H9 (cell line): ENCODE measurements around the gene ACADL. TPM values are rescaled to one million over a fixed set of nuclear protein-coding genes. Genes with fewer than 3 reads are reported as not detected.

Experiments used
- DNase-seq: peaks from one replicate; pipeline ENCODE4 v3.0.0-alpha.2; 2017
- H2AFZ ChIP-seq: one replicate; pipeline ENCODE4 v1.6.1; 2013; ENCODE audit warnings: mild to moderate bottlenecking, low read length, control low read depth, moderate library complexity
- H2AK5ac ChIP-seq: 2 replicates; pipeline ENCODE4 v1.6.1; 2013; ENCODE audit warnings: low read length, control low read depth, mixed read lengths; ENCODE audit not compliant: insufficient read length
- H2BK120ac ChIP-seq: one replicate; pipeline ENCODE4 v1.6.1; 2013; ENCODE audit warnings: low read depth, mild to moderate bottlenecking, low read length, control low read depth, inconsistent platforms; ENCODE audit not compliant: poor library complexity, severe bottlenecking
- H2BK12ac ChIP-seq: 2 replicates; pipeline ENCODE4 v1.6.1; 2013; ENCODE audit warnings: low read length, control low read depth, mixed read lengths, low read depth; ENCODE audit not compliant: insufficient read length
- H2BK15ac ChIP-seq: 2 replicates; pipeline ENCODE4 v1.6.1; 2013; ENCODE audit warnings: low read depth, low read length, control low read depth
- H2BK20ac ChIP-seq: one replicate; pipeline ENCODE4 v1.6.1; 2013; ENCODE audit warnings: low read depth, mild to moderate bottlenecking, low read length, control low read depth, inconsistent platforms; ENCODE audit not compliant: poor library complexity, severe bottlenecking
- H2BK5ac ChIP-seq: 2 replicates; pipeline ENCODE4 v1.6.1; 2013; ENCODE audit warnings: low read length, control low read depth, mixed read lengths; ENCODE audit not compliant: insufficient read length
- H3K14ac ChIP-seq: 2 replicates; pipeline ENCODE4 v1.6.1; 2013; ENCODE audit warnings: low read length, control low read depth; ENCODE audit not compliant: insufficient read depth
- H3K18ac ChIP-seq: 2 replicates; pipeline ENCODE4 v1.6.1; 2013; ENCODE audit warnings: low read depth, mild to moderate bottlenecking, mixed read lengths, low read length, control low read depth; ENCODE audit not compliant: insufficient read length
- H3K23ac ChIP-seq: 2 replicates; pipeline ENCODE4 v1.6.1; 2013; ENCODE audit warnings: low read length, control low read depth, mixed read lengths, low read depth; ENCODE audit not compliant: insufficient read length
- H3K23me2 ChIP-seq: 2 replicates; pipeline ENCODE4 v1.6.1; 2013; ENCODE audit warnings: low read depth, mild to moderate bottlenecking, mixed read lengths, low read length, control low read depth; ENCODE audit not compliant: insufficient read length, poor library complexity, severe bottlenecking
- H3K27ac ChIP-seq: 2 replicates; pipeline ENCODE4 v1.5.1; 2013; ENCODE audit warnings: low read length, control low read depth, mixed read lengths, low read depth; ENCODE audit not compliant: insufficient read length
- H3K27me3 ChIP-seq: 2 replicates; pipeline ENCODE4 v1.6.1; 2013; ENCODE audit warnings: low read length, control low read depth, inconsistent platforms; ENCODE audit not compliant: insufficient read depth
- H3K4ac ChIP-seq: 2 replicates; pipeline ENCODE4 v1.6.1; 2013; ENCODE audit warnings: low read depth, mild to moderate bottlenecking, control low read depth, inconsistent platforms, low read length, moderate library complexity
- H3K4me1 ChIP-seq: 2 replicates; pipeline ENCODE4 v1.6.1; 2013; ENCODE audit warnings: low read length, control low read depth, inconsistent platforms; ENCODE audit not compliant: insufficient read depth
- H3K4me2 ChIP-seq: 2 replicates; pipeline ENCODE4 v1.6.1; 2013; ENCODE audit warnings: low read length, control low read depth, mixed read lengths; ENCODE audit not compliant: insufficient read length, insufficient read depth
- H3K56ac ChIP-seq: 2 replicates; pipeline ENCODE4 v1.6.1; 2013; ENCODE audit warnings: low read depth, mild to moderate bottlenecking, mixed read lengths, low read length, control low read depth; ENCODE audit not compliant: insufficient read length
- H3K79me1 ChIP-seq: 2 replicates; pipeline ENCODE4 v1.6.1; 2013; ENCODE audit warnings: low read depth, mild to moderate bottlenecking, moderate library complexity, low read length, control low read depth, inconsistent platforms; ENCODE audit not compliant: insufficient read depth, poor library complexity, severe bottlenecking
- H3K79me2 ChIP-seq: 2 replicates; pipeline ENCODE4 v1.6.1; 2013; ENCODE audit warnings: low read length, control low read depth, inconsistent platforms; ENCODE audit not compliant: insufficient read depth
- H3K9ac ChIP-seq: 2 replicates; pipeline ENCODE4 v1.6.1; 2013; ENCODE audit warnings: low read length, control low read depth, mixed read lengths; ENCODE audit not compliant: insufficient read length; ENCODE audit errors: extremely low read depth
- H3K9me3 ChIP-seq: one replicate; pipeline ENCODE4 v1.6.1; 2013; ENCODE audit warnings: low read depth, low read length, inconsistent platforms; ENCODE audit not compliant: control insufficient read depth
- H3T11ph ChIP-seq: one replicate; pipeline ENCODE4 v1.6.1; 2013; ENCODE audit warnings: mild to moderate bottlenecking, low read length, control low read depth, inconsistent platforms
- H4K20me1 ChIP-seq: one replicate; pipeline ENCODE4 v1.6.1; 2013; ENCODE audit not compliant: control insufficient read depth, insufficient read length, insufficient read depth
- H4K5ac ChIP-seq: 2 replicates; pipeline ENCODE4 v1.6.1; 2013; ENCODE audit warnings: low read depth, mild to moderate bottlenecking, mixed read lengths, low read length, control low read depth; ENCODE audit not compliant: insufficient read length
- H4K8ac ChIP-seq: replicated peaks from 2 replicates; pipeline ENCODE4 v1.6.1; 2013; ENCODE audit warnings: low read length, control low read depth, mixed read lengths, low read depth; ENCODE audit not compliant: insufficient read length
- H4K91ac ChIP-seq: 2 replicates; pipeline ENCODE4 v1.6.1; 2013; ENCODE audit warnings: low read depth, mild to moderate bottlenecking, moderate library complexity, mixed read lengths, low read length, control low read depth; ENCODE audit not compliant: insufficient read length
- H3K27ac Mint-ChIP-seq, 3 experiments: 2 replicates in 2 of 3; 3 replicates in 1 of 3; pipeline ENCODE4 v1.8.0; 2020 to 2021; ENCODE audit warnings: mixed read lengths in 3 of 3, mild to moderate bottlenecking in 1 of 3, moderate library complexity in 1 of 3
- H3K27me3 Mint-ChIP-seq: 2 replicates; pipeline ENCODE4 v1.8.0; 2021; ENCODE audit warnings: low read depth, mild to moderate bottlenecking, moderate library complexity, mixed read lengths
- H3K36me3 Mint-ChIP-seq, 3 experiments: 2 replicates in 2 of 3; 3 replicates in 1 of 3; pipeline ENCODE4 v1.8.0; 2020 to 2021; ENCODE audit warnings: low read depth in 3 of 3, mixed read lengths in 3 of 3; ENCODE audit not compliant: insufficient read depth in 1 of 3
- H3K4me1 Mint-ChIP-seq, 2 experiments: 2 replicates each; pipeline ENCODE4 v1.8.0; 2020; ENCODE audit warnings: mixed read lengths in 2 of 2
- H3K4me3 Mint-ChIP-seq, 2 experiments: 2 replicates in 1 of 2; 3 replicates in 1 of 2; pipeline ENCODE4 v1.8.0; 2020 to 2021; ENCODE audit warnings: mild to moderate bottlenecking in 2 of 2, mixed read lengths in 2 of 2, moderate library complexity in 1 of 2
- H3K9me3 Mint-ChIP-seq, 2 experiments: 2 replicates in 1 of 2; 3 replicates in 1 of 2; pipeline ENCODE4 v1.8.0; 2020; ENCODE audit warnings: mild to moderate bottlenecking in 2 of 2, mixed read lengths in 2 of 2, moderate library complexity in 1 of 2
- CTCF ChIP-seq: fragments of 200-600 bp; sonication (generic); conservative IDR thresholded peaks from 3 replicates; pipeline ENCODE4 v1.8.0; 2021; ENCODE audit warnings: antibody characterized with exemption, mild to moderate bottlenecking
- WGBS: extraction: QIAGEN DNeasy Blood & Tissue Kit; methylation state at CpG from one replicate; pipeline ENCODE4 v1.1.7; 2013; ENCODE audit warnings: missing lambda C conversion rate, low lambda C conversion rate, mixed read lengths; ENCODE audit not compliant: insufficient read length; ENCODE audit errors: extremely low coverage; 5-methylcytosine and 5-hydroxymethylcytosine counted together
- total RNA-seq: library from RNA; stranded (reverse); gene quantifications from 2 replicates; pipeline ENCODE4 v1.2.1, GENCODE V29; 2021

The ACADL gene
- total RNA-seq, 1 experiment from 2014 or later, result 0.26 TPM

GRCh38 chr2:210250622-210251021, 25.4 kb upstream of the ACADL start:
- no peaks in the 10 kb centered on the region for H3K23me2 ChIP-seq
- peaks cover 7 to 10% (median 8%) of the 10 kb centered on the region in 3 experiments; a peak in 6 of 7 replicates for H3K36me3 Mint-ChIP-seq
- H2BK5ac ChIP-seq, result no peak overlapping the region
- H3K9me3 ChIP-seq, result no peaks in the 10 kb centered on the region
- no peak for DNase-seq
- H3K4me3 Mint-ChIP-seq, result no peak overlapping the region
- no peaks in the 10 kb centered on the region for H3K27me3 ChIP-seq
- H4K20me1 ChIP-seq, result no peaks in the 10 kb centered on the region
- H3K79me1 ChIP-seq, result no peaks in the 10 kb centered on the region
- H2BK120ac ChIP-seq, result no peak overlapping the region
- no peak overlapping the region for H3K27ac Mint-ChIP-seq
- no peak overlapping the region for H2BK12ac ChIP-seq
- no peak overlapping the region for H3K4me2 ChIP-seq
- no CpG with 5 or more reads among the region's 1 CpG for WGBS
- no peak overlapping the region for H3K27ac ChIP-seq
- peaks cover 5 to 7% of the 10 kb centered on the region in 2 experiments for H3K4me1 Mint-ChIP-seq
- H3K79me2 ChIP-seq, result no peaks in the 10 kb centered on the region
- TF ChIP-seq CTCF, result no peak
- H4K91ac ChIP-seq, result no peak overlapping the region
- H3K27me3 Mint-ChIP-seq, result no peaks in the 10 kb centered on the region
- H3K14ac ChIP-seq, result no peak overlapping the region
- H3K18ac ChIP-seq, result no peak overlapping the region
- H2AFZ ChIP-seq, result no peak overlapping the region
- no peak overlapping the region for H2AK5ac ChIP-seq
- H3K4me1 ChIP-seq, result no peaks in the 10 kb centered on the region
- no peak overlapping the region for H2BK15ac ChIP-seq
- no peak overlapping the region for H3T11ph ChIP-seq
- no peak overlapping the region for H3K9ac ChIP-seq
- H3K4ac ChIP-seq, result no peak overlapping the region
- no peak overlapping the region for H3K56ac ChIP-seq
- peaks cover 9 to 13% of the 10 kb centered on the region in 2 experiments for H3K9me3 Mint-ChIP-seq
- no peak overlapping the region for H4K8ac ChIP-seq
- H4K5ac ChIP-seq, result no peak overlapping the region
- H3K23ac ChIP-seq, result no peak overlapping the region
- H2BK20ac ChIP-seq, result no peak overlapping the region
